ENCODE results near the gene SIPA1L3.

DNA sequence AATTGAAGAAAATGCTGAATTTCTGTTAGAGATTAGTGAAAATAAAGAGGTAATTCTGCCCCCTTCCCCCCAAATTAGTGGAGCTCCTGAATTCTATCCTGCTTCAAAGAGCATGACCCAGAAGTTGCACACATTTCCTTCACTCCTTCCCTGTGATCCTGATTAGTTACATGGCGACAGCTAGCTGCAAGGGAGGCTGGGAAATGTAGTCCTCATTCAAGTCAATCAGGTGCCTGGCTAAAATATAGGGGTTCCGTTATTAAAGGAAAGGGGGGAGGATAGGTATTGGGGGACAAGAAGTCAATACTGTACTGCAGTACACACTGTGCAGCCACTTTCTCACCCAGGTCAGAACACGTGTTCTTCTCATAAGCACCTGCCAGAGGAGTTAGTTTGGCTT is 65.8 kb downstream of the SIPA1L3 start:
- no peak for TF ChIP-seq TAF1 (IDR thresholded peaks at IDR 0.05; ENCODE audit: low read depth)
- TF ChIP-seq NFIC (IDR thresholded peaks at IDR 0.05) = no peak
- TF ChIP-seq, protein P1, sequence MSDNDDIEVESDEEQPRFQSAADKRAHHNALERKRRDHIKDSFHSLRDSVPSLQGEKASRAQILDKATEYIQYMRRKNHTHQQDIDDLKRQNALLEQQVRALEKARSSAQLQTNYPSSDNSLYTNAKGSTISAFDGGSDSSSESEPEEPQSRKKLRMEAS (IDR thresholded peaks at IDR 0.05) = no peak
- TF ChIP-seq, protein P2, sequence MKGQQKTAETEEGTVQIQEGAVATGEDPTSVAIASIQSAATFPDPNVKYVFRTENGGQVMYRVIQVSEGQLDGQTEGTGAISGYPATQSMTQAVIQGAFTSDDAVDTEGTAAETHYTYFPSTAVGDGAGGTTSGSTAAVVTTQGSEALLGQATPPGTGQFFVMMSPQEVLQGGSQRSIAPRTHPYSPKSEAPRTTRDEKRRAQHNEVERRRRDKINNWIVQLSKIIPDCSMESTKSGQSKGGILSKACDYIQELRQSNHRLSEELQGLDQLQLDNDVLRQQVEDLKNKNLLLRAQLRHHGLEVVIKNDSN (IDR thresholded peaks at IDR 0.05) = no peak
- TF ChIP-seq, protein P3, sequence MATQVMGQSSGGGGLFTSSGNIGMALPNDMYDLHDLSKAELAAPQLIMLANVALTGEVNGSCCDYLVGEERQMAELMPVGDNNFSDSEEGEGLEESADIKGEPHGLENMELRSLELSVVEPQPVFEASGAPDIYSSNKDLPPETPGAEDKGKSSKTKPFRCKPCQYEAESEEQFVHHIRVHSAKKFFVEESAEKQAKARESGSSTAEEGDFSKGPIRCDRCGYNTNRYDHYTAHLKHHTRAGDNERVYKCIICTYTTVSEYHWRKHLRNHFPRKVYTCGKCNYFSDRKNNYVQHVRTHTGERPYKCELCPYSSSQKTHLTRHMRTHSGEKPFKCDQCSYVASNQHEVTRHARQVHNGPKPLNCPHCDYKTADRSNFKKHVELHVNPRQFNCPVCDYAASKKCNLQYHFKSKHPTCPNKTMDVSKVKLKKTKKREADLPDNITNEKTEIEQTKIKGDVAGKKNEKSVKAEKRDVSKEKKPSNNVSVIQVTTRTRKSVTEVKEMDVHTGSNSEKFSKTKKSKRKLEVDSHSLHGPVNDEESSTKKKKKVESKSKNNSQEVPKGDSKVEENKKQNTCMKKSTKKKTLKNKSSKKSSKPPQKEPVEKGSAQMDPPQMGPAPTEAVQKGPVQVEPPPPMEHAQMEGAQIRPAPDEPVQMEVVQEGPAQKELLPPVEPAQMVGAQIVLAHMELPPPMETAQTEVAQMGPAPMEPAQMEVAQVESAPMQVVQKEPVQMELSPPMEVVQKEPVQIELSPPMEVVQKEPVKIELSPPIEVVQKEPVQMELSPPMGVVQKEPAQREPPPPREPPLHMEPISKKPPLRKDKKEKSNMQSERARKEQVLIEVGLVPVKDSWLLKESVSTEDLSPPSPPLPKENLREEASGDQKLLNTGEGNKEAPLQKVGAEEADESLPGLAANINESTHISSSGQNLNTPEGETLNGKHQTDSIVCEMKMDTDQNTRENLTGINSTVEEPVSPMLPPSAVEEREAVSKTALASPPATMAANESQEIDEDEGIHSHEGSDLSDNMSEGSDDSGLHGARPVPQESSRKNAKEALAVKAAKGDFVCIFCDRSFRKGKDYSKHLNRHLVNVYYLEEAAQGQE (IDR thresholded peaks at IDR 0.05; ENCODE audit: low read depth) = no peak
- TF ChIP-seq RAD21 (IDR thresholded peaks at IDR 0.05; ENCODE audit: low read depth) = no peak
- no peak for TF ChIP-seq TCF12 (IDR thresholded peaks at IDR 0.05; ENCODE audit: low read depth)
- no peak for TF ChIP-seq YY1 (IDR thresholded peaks at IDR 0.05; ENCODE audit: low read depth)
- no peak for TF ChIP-seq EGR1 (IDR thresholded peaks at IDR 0.05)
- TF ChIP-seq CEBPB (IDR thresholded peaks at IDR 0.05) = no peak
- TF ChIP-seq TEAD4 (IDR thresholded peaks at IDR 0.05) = no peak
- no peak for TF ChIP-seq ZBTB7A (IDR thresholded peaks at IDR 0.05; ENCODE audit: low read depth)
- TF ChIP-seq CREB1 (IDR thresholded peaks at IDR 0.05; ENCODE audit: low read depth) = no peak

Measured in Ishikawa (cell line).